Measurements from ENCODE around the gene KCNMB2.
"Not testable (repeated sequence)": the region's sequence is repeated elsewhere in the genome, so short reads cannot be mapped to it uniquely, and the experiment has no call there.

The KCNMB2 gene

DNA sequence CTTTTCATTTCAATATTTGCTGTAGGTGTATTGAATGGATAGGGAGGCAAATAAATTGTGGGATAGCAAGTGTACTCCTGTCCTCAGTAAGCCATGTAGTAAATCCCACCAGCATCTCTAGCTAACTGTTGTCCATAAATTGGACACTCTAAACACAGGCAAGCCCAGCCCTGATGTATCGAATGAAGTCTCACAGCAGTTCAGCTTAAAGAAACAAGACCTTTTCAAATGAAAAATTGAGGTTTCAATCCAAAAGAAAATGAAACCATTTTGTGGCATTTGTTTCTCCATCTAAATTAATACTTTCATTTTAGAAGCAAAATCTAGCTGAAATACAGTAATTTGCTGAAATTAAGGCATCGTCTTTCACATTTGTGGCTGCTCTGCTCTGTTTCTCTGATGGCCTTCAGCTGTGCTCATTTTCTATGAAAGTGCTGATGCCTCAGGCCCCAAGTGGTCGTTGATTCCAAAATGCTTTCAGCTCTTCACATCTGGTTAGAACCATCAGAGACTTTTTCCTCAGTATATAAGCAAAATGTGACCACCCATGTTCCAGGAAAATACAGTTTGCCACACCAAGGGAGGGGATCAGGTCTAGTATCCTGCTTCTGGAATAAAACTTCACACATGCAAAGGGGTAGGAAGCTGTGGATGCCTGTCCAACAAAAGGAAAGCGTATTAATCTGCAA is 290.3 kb downstream of the KCNMB2 start:
- DNase-seq = no peak

DNA sequence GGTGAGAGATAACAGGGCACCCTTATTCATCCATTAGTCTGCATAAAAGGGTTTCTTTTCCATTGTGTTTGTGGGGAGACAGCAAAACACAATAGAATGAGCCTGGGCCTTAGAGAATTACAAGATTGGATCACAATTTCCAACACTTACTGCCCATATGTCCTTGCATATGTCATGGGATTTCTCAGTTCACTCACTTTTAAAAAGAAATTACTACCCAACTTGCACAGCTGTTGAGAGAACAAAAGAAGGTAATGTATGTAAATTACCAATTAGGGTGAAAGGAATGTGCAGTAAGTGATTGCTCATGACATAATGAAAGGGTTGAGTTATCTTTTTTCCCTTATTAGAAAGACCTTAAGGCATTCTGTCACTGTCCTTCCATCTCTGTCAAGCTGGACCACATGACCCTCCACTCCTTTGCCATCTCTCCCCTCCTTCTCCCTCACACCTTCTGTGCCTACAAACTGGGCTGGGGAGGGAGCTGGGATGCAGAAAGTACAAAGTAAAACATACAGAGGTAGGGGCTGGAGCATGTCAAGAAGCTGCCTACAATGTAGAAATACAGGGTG is 291.1 kb downstream of the KCNMB2 start:
- no peak for DNase-seq

DNA sequence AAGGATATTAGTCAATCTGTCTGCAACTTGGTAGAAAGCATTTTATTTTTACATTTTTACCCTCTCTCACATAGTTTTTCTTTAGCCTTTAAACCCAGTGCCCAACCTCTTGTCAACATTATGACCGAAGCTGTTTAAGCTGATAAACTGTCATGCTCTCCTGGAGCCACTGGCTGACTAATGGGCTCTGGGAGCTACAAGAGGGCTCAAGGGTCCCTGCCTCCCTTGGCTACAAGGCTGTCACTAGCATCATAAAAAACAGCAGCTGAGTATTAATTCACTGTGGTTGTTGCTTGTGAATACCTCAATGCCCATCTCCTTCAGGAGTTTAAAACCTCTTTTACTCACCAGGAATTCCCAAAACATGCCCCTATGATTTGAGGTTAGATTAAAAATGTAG is 297.5 kb downstream of the KCNMB2 start:
- no peak for DNase-seq

DNA sequence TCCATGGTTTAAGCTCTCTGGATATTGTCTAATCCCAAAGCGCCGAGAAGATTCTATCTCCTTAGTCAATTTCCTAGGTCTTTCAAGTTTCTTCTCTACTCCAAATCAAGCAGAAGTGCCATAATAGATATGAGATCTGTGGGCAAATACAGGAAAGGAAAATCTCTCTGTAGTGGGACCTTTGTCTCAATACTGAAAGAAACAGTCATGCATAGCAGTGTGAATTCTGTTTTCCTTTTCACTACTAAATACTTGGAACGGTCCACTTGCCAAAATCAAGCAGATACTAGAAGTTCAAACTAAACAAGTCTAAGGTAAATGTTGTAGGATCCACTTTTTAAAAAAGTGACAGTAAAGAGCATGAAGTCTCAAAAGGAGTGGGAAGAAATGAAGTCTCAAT is 298.8 kb downstream of the KCNMB2 start:
- no peak for DNase-seq

DNA sequence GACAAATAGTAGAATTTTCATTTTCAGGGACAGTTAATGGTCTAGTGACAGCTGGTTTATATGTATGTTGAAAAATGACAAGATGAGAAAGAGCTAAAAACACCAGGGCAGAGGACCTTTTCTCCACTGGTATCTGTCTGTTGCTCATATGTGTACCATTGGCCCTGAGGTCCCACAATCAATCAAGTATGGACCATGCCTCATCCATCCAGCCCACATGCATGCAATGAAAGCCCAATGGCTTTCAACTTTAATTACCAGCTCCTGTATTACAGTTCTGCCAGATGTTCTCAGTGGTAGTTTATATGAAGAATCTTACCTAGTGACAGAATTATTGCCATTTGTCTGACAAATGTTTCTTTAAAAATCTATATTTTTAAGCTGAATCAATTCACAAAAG is 301.3 kb downstream of the KCNMB2 start:
- no peak for DNase-seq

DNA sequence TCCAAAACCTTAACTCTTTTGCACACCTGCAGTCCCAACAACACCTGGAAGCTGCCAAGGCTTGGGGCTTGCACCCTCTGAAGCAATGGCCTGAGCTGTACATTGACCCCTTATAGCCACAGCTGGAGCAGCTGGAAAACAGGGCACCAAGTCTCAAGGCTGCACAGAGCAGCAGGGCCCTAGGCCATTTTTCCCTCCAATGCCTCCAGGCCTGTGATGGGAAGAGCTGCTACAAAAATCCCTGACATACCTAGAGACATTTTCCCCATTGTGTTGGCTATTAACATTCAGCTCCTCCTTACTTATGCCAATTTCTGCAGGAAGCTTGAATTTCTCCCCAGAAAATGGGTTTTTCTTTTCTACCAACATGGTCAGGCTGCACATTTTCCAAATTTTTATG is 304.4 kb downstream of the KCNMB2 start:
- no peak for DNase-seq

DNA sequence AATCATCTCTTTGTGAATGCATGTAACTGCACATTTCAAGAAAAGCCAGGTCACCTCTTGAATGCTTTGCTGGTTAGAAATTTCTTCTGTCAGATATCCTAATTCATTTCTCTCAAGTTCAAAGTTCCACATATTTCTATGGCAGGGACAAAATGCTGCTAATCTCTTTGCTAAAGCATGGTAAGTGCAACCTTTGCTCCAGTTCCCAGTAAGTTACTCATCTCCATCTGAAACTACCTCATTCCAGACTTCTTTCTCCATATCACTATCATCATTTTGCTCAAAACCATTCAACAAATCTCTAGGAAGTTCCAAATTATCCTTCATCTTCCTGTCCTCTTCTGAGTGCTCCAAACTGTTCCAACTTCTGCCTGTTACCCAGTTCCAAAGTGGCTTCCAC is 304.8 kb downstream of the KCNMB2 start:
- no peak for DNase-seq

DNA sequence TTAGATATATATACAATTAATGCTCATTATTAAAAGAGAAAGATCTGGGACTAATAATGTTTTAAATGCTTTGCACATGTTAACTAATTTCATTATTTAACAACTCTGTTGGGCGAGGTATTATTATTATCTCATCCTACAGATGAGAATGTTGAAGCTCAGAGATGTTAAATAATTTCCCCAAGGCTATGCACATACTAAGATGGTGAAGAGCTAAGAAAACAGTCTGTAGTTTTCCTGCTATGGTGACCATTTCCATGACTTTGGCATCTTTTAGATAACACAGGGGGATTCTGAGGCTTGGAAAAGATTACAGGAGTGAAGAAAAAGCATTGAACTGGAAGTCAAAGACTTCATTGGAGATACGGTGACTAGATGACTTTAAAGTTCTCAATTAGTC is 308.7 kb downstream of the KCNMB2 start:
- DNase-seq = no peak

DNA sequence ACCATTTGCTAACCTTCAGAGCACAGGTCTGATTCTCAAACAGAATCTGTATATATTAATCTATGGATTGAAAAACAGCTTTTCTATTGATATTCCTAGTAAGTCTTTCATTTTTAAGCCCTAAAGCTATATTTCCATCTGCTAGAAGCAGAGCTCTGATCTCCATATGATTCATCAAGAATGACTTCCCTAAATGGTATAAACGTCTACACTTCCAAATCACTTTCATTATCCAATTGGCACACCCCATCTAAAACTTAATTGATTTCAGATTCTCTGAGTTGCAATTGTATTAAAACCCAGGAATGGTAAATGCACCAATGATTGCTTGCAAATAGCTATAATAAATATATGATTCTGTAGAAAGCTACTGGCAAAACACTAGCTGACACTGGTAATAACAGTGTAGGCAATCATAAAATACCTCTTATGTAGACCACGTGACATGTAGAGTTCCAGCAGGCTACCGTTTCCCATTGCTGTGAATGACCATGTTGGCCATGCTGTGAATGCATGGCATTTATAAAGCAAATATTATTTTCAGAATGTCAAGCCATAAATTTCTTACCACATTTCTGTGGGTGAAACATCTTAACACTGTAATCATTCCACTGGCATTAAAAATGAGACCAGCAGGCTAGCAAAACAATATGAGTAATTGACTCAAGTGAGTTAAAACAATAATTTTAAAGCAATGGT is 309.3 kb downstream of the KCNMB2 start:
- DNase-seq = no peak

DNA sequence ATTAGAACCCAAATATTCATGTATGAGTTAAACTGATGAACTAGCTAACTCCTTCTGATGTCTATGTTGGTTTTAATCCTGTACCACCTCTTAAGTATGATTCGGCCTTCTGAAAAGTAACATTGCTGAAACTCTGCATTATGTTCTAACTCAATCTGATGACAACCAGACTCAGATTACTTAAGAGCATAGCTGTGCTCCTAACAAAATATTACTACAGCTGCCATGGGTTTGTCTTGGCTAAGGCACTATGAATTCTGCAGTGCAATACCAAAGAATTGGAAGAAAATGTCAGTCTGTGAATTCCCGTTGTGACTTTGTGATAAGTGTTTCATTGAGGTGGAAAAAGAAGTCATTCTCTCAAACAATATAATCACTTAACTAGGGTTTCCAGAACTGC is 311.0 kb downstream of the KCNMB2 start:
- DNase-seq = no peak

DNA sequence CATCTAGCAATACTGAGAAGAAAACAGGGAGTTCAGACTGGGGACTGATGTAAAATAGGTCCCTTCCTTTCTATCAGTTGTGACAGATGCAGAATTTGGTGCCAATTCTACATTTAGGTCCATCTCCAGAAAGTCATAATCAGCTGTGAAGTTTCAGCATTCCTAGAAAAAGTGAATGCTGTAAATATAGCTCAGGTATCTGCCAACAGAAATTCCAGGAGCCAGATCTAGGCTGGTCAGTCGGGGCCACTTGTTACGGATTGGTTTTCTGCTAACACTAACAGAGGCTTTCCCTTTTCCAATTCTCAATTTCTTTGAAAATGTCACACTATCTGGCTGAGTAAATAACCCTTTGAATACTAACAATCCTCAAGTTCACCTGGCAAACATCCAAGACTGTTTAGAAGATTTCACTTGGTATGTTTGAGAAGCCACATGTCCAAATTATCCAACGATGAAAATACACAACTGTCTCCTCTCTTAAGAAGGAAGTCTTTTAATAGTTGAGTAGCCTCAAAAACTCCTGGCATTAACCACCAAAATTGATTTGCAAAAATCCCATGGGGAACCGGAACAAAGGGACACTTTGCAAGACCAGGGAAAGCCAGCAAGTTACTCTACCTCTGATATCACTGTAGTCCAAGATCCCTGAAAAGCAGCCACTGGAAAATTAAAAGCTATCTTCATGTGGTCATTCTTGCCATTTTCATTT is 313.1 kb downstream of the KCNMB2 start:
- DNase-seq = no peak

DNA sequence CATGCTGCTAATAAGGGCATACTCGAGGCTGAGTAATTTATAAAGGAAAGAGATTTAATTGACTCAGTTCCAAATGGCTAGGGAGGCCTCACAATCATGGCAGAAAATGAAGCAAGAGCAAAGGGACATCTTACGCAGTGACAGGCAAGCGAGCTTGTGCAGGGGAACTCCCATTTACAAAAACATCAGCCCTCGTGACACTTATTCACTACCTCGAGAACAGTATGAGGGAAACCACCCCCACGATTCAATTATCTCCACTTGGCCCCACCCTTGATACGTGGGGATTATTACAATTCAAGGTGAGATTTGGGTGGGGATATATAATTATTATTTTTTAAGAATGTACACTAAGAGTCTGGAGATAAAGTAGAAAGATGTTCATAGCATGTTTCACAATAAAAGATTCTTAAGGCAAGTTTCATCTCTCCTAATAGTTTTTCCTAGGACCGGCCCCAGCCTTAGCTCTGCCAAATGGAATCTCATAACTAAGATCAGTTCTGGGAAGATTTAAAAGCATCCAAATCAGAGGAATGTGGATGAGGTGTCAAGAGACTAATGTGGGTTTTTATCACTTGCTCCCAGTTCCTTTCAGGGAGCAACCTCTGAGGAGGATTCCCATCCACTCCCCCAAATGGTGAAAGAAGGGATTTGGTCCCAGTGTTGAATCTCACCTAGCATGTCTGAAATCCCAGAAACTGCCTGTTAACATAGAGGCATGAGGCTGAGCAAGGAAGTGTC is 314.4 kb downstream of the KCNMB2 start:
- no peak for DNase-seq

DNA sequence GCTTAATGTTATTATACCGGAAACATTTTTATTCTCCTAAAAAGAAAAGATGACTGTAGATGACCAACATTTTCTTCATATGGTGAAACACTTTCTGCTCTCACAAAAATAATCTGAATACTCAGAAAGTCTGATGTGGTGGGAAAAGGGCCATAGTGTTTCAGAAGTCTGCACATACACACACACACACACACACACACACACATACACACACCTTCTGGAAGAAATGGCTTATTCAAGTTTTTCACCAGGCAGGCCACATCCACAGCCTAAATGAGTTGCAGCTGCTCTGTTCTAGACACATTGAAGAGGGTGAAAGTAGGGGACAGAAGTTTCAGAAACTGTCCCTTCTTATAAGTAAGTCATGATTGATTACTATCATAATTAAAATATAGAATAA is 315.3 kb downstream of the KCNMB2 start:
- DNase-seq = no peak

DNA sequence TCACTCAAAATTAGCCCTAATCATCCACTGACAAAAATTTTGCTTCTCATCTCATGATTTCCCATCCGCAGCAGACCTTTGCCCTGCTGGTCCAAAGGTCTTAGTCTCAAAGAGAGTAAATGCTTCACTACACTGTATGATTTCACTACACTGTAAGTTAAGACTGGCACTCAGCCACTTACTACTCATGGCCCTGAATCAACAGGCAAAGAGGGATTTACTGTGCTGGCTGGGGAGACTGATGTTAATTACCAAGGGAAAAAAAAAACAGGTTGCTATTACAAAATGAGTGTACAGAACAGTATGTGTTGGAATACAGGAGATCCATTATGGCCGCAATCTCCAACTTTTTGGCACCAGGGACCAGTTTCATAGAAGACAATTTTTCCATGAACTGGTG is 320.6 kb downstream of the KCNMB2 start:
- DNase-seq = no peak

DNA sequence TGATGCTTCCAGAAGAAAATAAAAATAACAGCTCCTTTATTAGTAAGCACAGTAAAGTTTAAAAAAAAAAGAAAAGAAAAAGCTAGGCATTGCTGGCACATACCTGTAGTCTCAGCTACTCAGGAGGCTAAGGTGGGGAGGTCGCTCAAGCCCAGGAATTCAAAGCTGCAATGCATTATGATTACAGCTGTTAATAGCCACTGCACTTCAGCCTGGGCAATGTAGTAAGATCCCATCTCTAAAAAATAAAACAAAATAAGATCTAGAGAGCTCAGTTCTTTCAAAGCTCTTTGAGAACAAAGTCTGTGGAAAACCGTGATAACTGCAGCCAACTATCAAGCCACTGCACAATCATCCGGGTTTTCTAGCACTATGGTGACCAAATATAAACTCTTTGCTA is 323.1 kb downstream of the KCNMB2 start:
- no peak for DNase-seq

DNA sequence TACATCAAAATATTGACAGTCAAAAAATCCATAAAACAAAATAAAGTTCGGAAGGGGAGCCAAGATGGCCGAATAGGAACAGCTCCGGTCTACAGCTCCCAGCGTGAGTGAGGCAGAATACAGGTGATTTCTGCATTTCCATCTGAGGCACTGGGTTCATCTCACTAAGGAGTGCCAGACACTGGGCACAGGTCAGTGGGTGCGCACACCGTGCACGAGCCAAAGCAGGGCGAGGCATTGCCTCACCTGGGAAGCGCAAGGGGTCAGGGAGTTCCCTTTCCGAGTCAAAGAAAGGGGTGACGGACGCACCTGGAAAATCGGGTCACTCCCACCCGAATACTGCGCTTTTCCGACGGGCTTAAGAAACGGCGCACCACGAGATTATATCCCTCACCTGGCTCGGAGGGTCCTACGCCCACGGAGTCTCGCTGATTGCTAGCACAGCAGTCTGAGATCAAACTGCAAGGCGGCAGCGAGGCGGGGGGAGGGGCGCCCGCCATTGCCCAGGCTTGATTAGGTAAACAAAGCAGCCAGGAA is 323.7 kb downstream of the KCNMB2 start:
- DNase-seq = not testable (repeated sequence)

DNA sequence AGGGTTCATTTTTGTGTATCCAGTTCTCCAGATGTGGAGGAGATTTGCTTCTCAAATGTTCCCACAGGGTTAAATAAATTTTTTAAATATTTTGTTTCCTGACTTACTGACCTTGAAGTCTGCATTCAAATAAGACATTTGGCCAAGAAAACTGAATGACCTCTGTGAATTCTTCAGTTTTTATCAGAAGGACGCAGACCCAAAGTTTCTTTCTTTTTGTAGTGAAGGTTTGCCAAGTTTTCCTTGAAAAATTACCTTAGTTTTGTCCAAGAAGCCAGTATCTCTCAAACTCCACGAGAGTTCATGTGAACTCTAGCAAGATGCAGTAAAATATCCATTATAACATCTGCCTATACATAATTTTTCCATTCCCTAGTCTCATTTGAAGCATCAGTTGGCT is 332.4 kb downstream of the KCNMB2 start:
- no peak for DNase-seq

DNA sequence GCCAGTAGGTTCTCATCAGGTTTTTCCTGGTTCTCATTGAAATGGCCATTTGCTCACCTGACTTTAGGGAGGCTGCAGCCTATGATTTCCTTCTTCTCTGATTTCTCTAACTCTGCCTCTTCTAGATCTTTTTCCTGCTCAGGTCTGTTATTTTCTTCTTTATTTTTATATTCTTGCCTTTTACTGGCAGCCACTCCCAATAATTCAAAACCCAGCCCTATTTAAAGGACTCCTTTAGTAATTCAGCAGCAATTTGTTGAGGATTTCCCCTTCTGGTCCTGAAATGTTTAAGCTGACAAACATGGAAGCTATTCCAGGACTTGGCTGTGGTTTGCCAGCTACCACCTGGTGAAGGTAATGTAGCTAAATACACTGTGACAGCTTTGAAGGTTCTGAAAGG is 333.8 kb downstream of the KCNMB2 start:
- no peak for DNase-seq

DNA sequence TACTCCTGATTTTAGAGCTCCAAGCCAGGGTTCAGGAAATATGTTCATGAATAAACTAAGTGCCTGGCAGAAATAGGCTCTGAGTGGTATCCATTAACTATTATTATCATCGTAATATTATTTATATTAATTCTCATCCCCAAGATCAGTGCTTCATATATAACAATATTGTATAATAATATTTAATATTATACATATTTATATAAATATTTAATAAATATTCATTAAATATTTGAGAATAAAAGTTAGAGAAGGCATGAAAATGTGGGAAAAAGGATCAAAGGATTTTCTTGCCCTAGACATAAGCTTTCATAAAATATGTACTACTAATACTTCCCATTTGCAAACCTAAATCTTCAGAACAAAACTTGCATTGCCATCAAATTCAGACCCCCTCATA is 338.9 kb downstream of the KCNMB2 start:
- DNase-seq = no peak

DNA sequence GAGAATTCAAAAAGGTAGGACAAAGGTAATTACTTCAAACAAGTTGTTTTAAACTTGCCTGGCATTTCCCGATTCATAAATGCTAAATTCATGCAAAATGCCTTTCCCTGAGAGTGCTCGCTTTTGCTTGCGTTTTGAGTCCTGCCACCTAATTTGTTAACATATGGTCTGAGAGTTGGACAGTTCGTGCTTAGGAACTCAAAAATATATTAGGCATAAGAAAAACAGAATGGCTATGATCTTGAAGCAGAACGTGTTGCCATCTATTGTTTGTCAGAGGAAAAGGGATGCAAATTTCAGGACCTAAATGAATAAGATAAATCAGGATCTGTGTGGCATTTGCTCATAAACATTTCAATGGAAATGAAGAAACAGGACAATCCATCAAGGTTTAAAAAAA is 339.6 kb downstream of the KCNMB2 start:
- DNase-seq = no peak

DNA sequence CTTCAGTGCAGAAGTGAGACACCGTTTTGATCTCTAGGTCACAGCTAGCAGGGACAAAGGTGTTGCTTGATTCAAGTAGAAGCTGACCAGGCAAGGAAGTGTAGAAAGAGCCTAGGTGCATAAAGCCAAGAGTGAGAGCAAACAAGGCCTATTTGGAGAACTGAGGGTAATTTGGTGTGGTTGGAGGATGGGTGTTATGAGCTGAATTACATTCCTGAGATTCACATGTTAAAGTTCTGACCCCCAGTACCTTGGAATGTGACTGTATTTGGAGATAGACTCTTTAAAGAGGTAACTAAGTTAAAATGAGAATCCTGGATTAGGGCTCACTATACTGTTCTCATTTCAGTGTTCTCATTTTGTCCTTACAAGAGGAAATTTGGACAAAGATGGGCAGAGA is 344.0 kb downstream of the KCNMB2 start:
- no peak for DNase-seq

All from suppressor macrophage treated with lipopolysaccharide for 1 hour (primary cell).